NCI-H345 treated with DMSO at 0.1 percent for 48 hours (cell line): ENCODE results near the gene NPC1L1.

ENCODE experiments used
- DNase-seq: peaks from one replicate; lab custom pipeline; 2025; ENCODE audit not compliant: unreplicated experiment; lab: John Stamatoyannopoulos, UW

Gene NPC1L1

GRCh38 chr7:44472843-44473242, 68.3 kb downstream of the NPC1L1 start:
- DNase-seq: no peak

- no peak for DNase-seq
Observed at GRCh38 chr7:44471850-44472249, 69.3 kb downstream of the NPC1L1 start.

- DNase-seq: peak; percentile 23
Observed at GRCh38 chr7:44471436-44471835, 69.7 kb downstream of the NPC1L1 start.

GRCh38 chr7:44470628-44471245, 70.4 kb downstream of the NPC1L1 start:
- no peak for DNase-seq

GRCh38 chr7:44470135-44470479, 71.0 kb downstream of the NPC1L1 start:
- DNase-seq: no peak

- no peak for DNase-seq
Observed at GRCh38 chr7:44469461-44470134, 71.5 kb downstream of the NPC1L1 start.

- DNase-seq: no peak
Observed at GRCh38 chr7:44467217-44467548, 73.9 kb downstream of the NPC1L1 start.

GRCh38 chr7:44466300-44467216, 74.6 kb downstream of the NPC1L1 start:
- no peak for DNase-seq

- no peak for DNase-seq
Observed at GRCh38 chr7:44465490-44465889, 75.6 kb downstream of the NPC1L1 start.

GRCh38 chr7:44463169-44463808, 77.8 kb downstream of the NPC1L1 start:
- no peak for DNase-seq
